H9 (cell line): ENCODE results near the gene SERPINE2. TPM values are rescaled to one million over a fixed set of nuclear protein-coding genes. Genes with fewer than 3 reads are reported as not detected.

Experiments used
- DNase-seq: peaks from one replicate; pipeline ENCODE4 v3.0.0-alpha.2; 2017
- H2AFZ ChIP-seq: one replicate; pipeline ENCODE4 v1.6.1; 2013; ENCODE audit warnings: mild to moderate bottlenecking, low read length, control low read depth, moderate library complexity
- H2AK5ac ChIP-seq: 2 replicates; pipeline ENCODE4 v1.6.1; 2013; ENCODE audit warnings: low read length, control low read depth, mixed read lengths; ENCODE audit not compliant: insufficient read length
- H2BK120ac ChIP-seq: one replicate; pipeline ENCODE4 v1.6.1; 2013; ENCODE audit warnings: low read depth, mild to moderate bottlenecking, low read length, control low read depth, inconsistent platforms; ENCODE audit not compliant: poor library complexity, severe bottlenecking
- H2BK12ac ChIP-seq: 2 replicates; pipeline ENCODE4 v1.6.1; 2013; ENCODE audit warnings: low read length, control low read depth, mixed read lengths, low read depth; ENCODE audit not compliant: insufficient read length
- H2BK15ac ChIP-seq: 2 replicates; pipeline ENCODE4 v1.6.1; 2013; ENCODE audit warnings: low read depth, low read length, control low read depth
- H2BK20ac ChIP-seq: one replicate; pipeline ENCODE4 v1.6.1; 2013; ENCODE audit warnings: low read depth, mild to moderate bottlenecking, low read length, control low read depth, inconsistent platforms; ENCODE audit not compliant: poor library complexity, severe bottlenecking
- H2BK5ac ChIP-seq: 2 replicates; pipeline ENCODE4 v1.6.1; 2013; ENCODE audit warnings: low read length, control low read depth, mixed read lengths; ENCODE audit not compliant: insufficient read length
- H3K14ac ChIP-seq: 2 replicates; pipeline ENCODE4 v1.6.1; 2013; ENCODE audit warnings: low read length, control low read depth; ENCODE audit not compliant: insufficient read depth
- H3K18ac ChIP-seq: 2 replicates; pipeline ENCODE4 v1.6.1; 2013; ENCODE audit warnings: low read depth, mild to moderate bottlenecking, mixed read lengths, low read length, control low read depth; ENCODE audit not compliant: insufficient read length
- H3K23ac ChIP-seq: 2 replicates; pipeline ENCODE4 v1.6.1; 2013; ENCODE audit warnings: low read length, control low read depth, mixed read lengths, low read depth; ENCODE audit not compliant: insufficient read length
- H3K23me2 ChIP-seq: 2 replicates; pipeline ENCODE4 v1.6.1; 2013; ENCODE audit warnings: low read depth, mild to moderate bottlenecking, mixed read lengths, low read length, control low read depth; ENCODE audit not compliant: insufficient read length, poor library complexity, severe bottlenecking
- H3K27ac ChIP-seq: 2 replicates; pipeline ENCODE4 v1.5.1; 2013; ENCODE audit warnings: low read length, control low read depth, mixed read lengths, low read depth; ENCODE audit not compliant: insufficient read length
- H3K27me3 ChIP-seq: 2 replicates; pipeline ENCODE4 v1.6.1; 2013; ENCODE audit warnings: low read length, control low read depth, inconsistent platforms; ENCODE audit not compliant: insufficient read depth
- H3K4ac ChIP-seq: 2 replicates; pipeline ENCODE4 v1.6.1; 2013; ENCODE audit warnings: low read depth, mild to moderate bottlenecking, control low read depth, inconsistent platforms, low read length, moderate library complexity
- H3K4me1 ChIP-seq: 2 replicates; pipeline ENCODE4 v1.6.1; 2013; ENCODE audit warnings: low read length, control low read depth, inconsistent platforms; ENCODE audit not compliant: insufficient read depth
- H3K4me2 ChIP-seq: 2 replicates; pipeline ENCODE4 v1.6.1; 2013; ENCODE audit warnings: low read length, control low read depth, mixed read lengths; ENCODE audit not compliant: insufficient read length, insufficient read depth
- H3K56ac ChIP-seq: 2 replicates; pipeline ENCODE4 v1.6.1; 2013; ENCODE audit warnings: low read depth, mild to moderate bottlenecking, mixed read lengths, low read length, control low read depth; ENCODE audit not compliant: insufficient read length
- H3K79me1 ChIP-seq: 2 replicates; pipeline ENCODE4 v1.6.1; 2013; ENCODE audit warnings: low read depth, mild to moderate bottlenecking, moderate library complexity, low read length, control low read depth, inconsistent platforms; ENCODE audit not compliant: insufficient read depth, poor library complexity, severe bottlenecking
- H3K79me2 ChIP-seq: 2 replicates; pipeline ENCODE4 v1.6.1; 2013; ENCODE audit warnings: low read length, control low read depth, inconsistent platforms; ENCODE audit not compliant: insufficient read depth
- H3K9ac ChIP-seq: 2 replicates; pipeline ENCODE4 v1.6.1; 2013; ENCODE audit warnings: low read length, control low read depth, mixed read lengths; ENCODE audit not compliant: insufficient read length; ENCODE audit errors: extremely low read depth
- H3K9me3 ChIP-seq: one replicate; pipeline ENCODE4 v1.6.1; 2013; ENCODE audit warnings: low read depth, low read length, inconsistent platforms; ENCODE audit not compliant: control insufficient read depth
- H3T11ph ChIP-seq: one replicate; pipeline ENCODE4 v1.6.1; 2013; ENCODE audit warnings: mild to moderate bottlenecking, low read length, control low read depth, inconsistent platforms
- H4K20me1 ChIP-seq: one replicate; pipeline ENCODE4 v1.6.1; 2013; ENCODE audit not compliant: control insufficient read depth, insufficient read length, insufficient read depth
- H4K5ac ChIP-seq: 2 replicates; pipeline ENCODE4 v1.6.1; 2013; ENCODE audit warnings: low read depth, mild to moderate bottlenecking, mixed read lengths, low read length, control low read depth; ENCODE audit not compliant: insufficient read length
- H4K8ac ChIP-seq: replicated peaks from 2 replicates; pipeline ENCODE4 v1.6.1; 2013; ENCODE audit warnings: low read length, control low read depth, mixed read lengths, low read depth; ENCODE audit not compliant: insufficient read length
- H4K91ac ChIP-seq: 2 replicates; pipeline ENCODE4 v1.6.1; 2013; ENCODE audit warnings: low read depth, mild to moderate bottlenecking, moderate library complexity, mixed read lengths, low read length, control low read depth; ENCODE audit not compliant: insufficient read length
- H3K27ac Mint-ChIP-seq, 3 experiments: 2 replicates in 2 of 3; 3 replicates in 1 of 3; pipeline ENCODE4 v1.8.0; 2020 to 2021; ENCODE audit warnings: mixed read lengths in 3 of 3, mild to moderate bottlenecking in 1 of 3, moderate library complexity in 1 of 3
- H3K27me3 Mint-ChIP-seq: 2 replicates; pipeline ENCODE4 v1.8.0; 2021; ENCODE audit warnings: low read depth, mild to moderate bottlenecking, moderate library complexity, mixed read lengths
- H3K36me3 Mint-ChIP-seq, 3 experiments: 2 replicates in 2 of 3; 3 replicates in 1 of 3; pipeline ENCODE4 v1.8.0; 2020 to 2021; ENCODE audit warnings: low read depth in 3 of 3, mixed read lengths in 3 of 3; ENCODE audit not compliant: insufficient read depth in 1 of 3
- H3K4me1 Mint-ChIP-seq, 2 experiments: 2 replicates each; pipeline ENCODE4 v1.8.0; 2020; ENCODE audit warnings: mixed read lengths in 2 of 2
- H3K4me3 Mint-ChIP-seq, 2 experiments: 2 replicates in 1 of 2; 3 replicates in 1 of 2; pipeline ENCODE4 v1.8.0; 2020 to 2021; ENCODE audit warnings: mild to moderate bottlenecking in 2 of 2, mixed read lengths in 2 of 2, moderate library complexity in 1 of 2
- H3K9me3 Mint-ChIP-seq, 2 experiments: 2 replicates in 1 of 2; 3 replicates in 1 of 2; pipeline ENCODE4 v1.8.0; 2020; ENCODE audit warnings: mild to moderate bottlenecking in 2 of 2, mixed read lengths in 2 of 2, moderate library complexity in 1 of 2
- WGBS: extraction: QIAGEN DNeasy Blood & Tissue Kit; methylation state at CpG from one replicate; pipeline ENCODE4 v1.1.7; 2013; ENCODE audit warnings: missing lambda C conversion rate, low lambda C conversion rate, mixed read lengths; ENCODE audit not compliant: insufficient read length; ENCODE audit errors: extremely low coverage; 5-methylcytosine and 5-hydroxymethylcytosine counted together
- total RNA-seq: library from RNA; stranded (reverse); gene quantifications from 2 replicates; pipeline ENCODE4 v1.2.1, GENCODE V29; 2021
- TF ChIP-seq, protein P1 (sequence below): fragments of 200-600 bp; sonication (generic); conservative IDR thresholded peaks from 3 replicates; pipeline ENCODE4 v1.8.0; 2021; ENCODE audit warnings: antibody characterized with exemption, mild to moderate bottlenecking

SERPINE2 gene
- total RNA-seq, 1 experiment from 2014 or later = 40.0 TPM

- Histone ChIP-seq H3T11ph (no peak overlapping the region), H3K4me2 (no peak overlapping the region), H2BK15ac (no peak overlapping the region), H4K8ac (no peak overlapping the region), H3K14ac (no peak overlapping the region), H3K27ac (no peak overlapping the region), H4K5ac (no peak overlapping the region), H4K20me1 (no peaks in the 10 kb centered on the region), H2AFZ (no peak overlapping the region), H3K4ac (no peak overlapping the region), H2BK20ac (no peak overlapping the region), H2BK120ac (no peak overlapping the region), H3K56ac (no peak overlapping the region), H3K27me3 (no peaks in the 10 kb centered on the region), H3K79me1 (no peaks in the 10 kb centered on the region), H3K4me1 (peaks cover 7% of the 10 kb centered on the region), H4K91ac (no peak overlapping the region), H3K9ac (no peak overlapping the region), H3K9me3 (no peaks in the 10 kb centered on the region), H2AK5ac (no peak overlapping the region), H3K23me2 (no peaks in the 10 kb centered on the region), H2BK12ac (no peak overlapping the region), H3K18ac (no peak overlapping the region), H3K79me2 (peaks cover 12% of the 10 kb centered on the region; the same call in 1 of the 2 replicates), H2BK5ac (no peak overlapping the region), H3K23ac (no peak overlapping the region)
- Mint-ChIP-seq H3K36me3 (peaks cover 0 to 4% (median under 1%) of the 10 kb centered on the region in 3 experiments; a peak in 3 of 7 replicates), H3K4me1 (peaks cover 38 to 48% of the 10 kb centered on the region in 2 experiments), H3K27me3 (peaks cover 3% of the 10 kb centered on the region), H3K9me3 (no peaks in the 10 kb centered on the region), H3K4me3 (no peak overlapping the region), H3K27ac (peak overlapping the region in 1 of 3 experiments; percentile 59; a peak in 1 of 7 replicates)
- WGBS = no CpG with 5 or more reads among the region's 3 CpGs
- TF ChIP-seq, protein P1, sequence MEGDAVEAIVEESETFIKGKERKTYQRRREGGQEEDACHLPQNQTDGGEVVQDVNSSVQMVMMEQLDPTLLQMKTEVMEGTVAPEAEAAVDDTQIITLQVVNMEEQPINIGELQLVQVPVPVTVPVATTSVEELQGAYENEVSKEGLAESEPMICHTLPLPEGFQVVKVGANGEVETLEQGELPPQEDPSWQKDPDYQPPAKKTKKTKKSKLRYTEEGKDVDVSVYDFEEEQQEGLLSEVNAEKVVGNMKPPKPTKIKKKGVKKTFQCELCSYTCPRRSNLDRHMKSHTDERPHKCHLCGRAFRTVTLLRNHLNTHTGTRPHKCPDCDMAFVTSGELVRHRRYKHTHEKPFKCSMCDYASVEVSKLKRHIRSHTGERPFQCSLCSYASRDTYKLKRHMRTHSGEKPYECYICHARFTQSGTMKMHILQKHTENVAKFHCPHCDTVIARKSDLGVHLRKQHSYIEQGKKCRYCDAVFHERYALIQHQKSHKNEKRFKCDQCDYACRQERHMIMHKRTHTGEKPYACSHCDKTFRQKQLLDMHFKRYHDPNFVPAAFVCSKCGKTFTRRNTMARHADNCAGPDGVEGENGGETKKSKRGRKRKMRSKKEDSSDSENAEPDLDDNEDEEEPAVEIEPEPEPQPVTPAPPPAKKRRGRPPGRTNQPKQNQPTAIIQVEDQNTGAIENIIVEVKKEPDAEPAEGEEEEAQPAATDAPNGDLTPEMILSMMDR = no peak
- DNase-seq = no peak
Observed at GRCh38 chr2:223954401-223954800, 84.7 kb downstream of the SERPINE2 start.
